ENCODE results near the gene JAG2.

DNA sequence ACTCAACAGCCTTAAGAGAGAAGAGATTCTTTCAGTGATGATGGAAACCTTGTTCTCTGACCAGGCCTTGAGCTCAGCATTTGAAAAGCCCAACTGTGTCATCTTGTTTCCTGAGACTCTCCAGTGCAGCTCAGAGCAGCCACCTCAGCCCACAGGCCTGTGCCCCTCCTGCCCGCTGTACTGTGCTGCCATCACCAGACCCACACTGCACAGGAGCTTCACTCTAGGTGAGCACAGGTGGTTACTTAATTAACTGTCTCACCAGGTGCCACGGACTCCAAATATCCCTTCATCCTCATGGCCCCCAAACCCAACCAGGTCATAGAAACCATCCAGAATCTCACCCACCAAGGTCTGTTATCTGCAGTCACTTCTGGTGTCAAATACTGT lies 51.3 kb downstream of the JAG2 start:
- TF ChIP-seq, protein P1, sequence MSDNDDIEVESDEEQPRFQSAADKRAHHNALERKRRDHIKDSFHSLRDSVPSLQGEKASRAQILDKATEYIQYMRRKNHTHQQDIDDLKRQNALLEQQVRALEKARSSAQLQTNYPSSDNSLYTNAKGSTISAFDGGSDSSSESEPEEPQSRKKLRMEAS (CRISPR knock-in tag; IDR thresholded peaks at IDR 0.05) = no peak
- TF ChIP-seq, protein P2, sequence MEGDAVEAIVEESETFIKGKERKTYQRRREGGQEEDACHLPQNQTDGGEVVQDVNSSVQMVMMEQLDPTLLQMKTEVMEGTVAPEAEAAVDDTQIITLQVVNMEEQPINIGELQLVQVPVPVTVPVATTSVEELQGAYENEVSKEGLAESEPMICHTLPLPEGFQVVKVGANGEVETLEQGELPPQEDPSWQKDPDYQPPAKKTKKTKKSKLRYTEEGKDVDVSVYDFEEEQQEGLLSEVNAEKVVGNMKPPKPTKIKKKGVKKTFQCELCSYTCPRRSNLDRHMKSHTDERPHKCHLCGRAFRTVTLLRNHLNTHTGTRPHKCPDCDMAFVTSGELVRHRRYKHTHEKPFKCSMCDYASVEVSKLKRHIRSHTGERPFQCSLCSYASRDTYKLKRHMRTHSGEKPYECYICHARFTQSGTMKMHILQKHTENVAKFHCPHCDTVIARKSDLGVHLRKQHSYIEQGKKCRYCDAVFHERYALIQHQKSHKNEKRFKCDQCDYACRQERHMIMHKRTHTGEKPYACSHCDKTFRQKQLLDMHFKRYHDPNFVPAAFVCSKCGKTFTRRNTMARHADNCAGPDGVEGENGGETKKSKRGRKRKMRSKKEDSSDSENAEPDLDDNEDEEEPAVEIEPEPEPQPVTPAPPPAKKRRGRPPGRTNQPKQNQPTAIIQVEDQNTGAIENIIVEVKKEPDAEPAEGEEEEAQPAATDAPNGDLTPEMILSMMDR (IDR thresholded peaks at IDR 0.05) = no peak
- TF ChIP-seq GRHL2 (CRISPR knock-in tag; IDR thresholded peaks at IDR 0.05; ENCODE audit: insufficient replicate concordance, severe bottlenecking) = no peak
- TF ChIP-seq, protein P3, sequence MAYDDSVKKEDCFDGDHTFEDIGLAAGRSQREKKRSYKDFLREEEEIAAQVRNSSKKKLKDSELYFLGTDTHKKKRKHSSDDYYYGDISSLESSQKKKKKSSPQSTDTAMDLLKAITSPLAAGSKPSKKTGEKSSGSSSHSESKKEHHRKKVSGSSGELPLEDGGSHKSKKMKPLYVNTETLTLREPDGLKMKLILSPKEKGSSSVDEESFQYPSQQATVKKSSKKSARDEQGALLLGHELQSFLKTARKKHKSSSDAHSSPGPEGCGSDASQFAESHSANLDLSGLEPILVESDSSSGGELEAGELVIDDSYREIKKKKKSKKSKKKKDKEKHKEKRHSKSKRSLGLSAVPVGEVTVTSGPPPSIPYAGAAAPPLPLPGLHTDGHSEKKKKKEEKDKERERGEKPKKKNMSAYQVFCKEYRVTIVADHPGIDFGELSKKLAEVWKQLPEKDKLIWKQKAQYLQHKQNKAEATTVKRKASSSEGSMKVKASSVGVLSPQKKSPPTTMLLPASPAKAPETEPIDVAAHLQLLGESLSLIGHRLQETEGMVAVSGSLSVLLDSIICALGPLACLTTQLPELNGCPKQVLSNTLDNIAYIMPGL (CRISPR knock-in tag; IDR thresholded peaks at IDR 0.05) = no peak
- TF ChIP-seq SOX15 (CRISPR knock-in tag; IDR thresholded peaks at IDR 0.05) = no peak
- TF ChIP-seq, protein P4, sequence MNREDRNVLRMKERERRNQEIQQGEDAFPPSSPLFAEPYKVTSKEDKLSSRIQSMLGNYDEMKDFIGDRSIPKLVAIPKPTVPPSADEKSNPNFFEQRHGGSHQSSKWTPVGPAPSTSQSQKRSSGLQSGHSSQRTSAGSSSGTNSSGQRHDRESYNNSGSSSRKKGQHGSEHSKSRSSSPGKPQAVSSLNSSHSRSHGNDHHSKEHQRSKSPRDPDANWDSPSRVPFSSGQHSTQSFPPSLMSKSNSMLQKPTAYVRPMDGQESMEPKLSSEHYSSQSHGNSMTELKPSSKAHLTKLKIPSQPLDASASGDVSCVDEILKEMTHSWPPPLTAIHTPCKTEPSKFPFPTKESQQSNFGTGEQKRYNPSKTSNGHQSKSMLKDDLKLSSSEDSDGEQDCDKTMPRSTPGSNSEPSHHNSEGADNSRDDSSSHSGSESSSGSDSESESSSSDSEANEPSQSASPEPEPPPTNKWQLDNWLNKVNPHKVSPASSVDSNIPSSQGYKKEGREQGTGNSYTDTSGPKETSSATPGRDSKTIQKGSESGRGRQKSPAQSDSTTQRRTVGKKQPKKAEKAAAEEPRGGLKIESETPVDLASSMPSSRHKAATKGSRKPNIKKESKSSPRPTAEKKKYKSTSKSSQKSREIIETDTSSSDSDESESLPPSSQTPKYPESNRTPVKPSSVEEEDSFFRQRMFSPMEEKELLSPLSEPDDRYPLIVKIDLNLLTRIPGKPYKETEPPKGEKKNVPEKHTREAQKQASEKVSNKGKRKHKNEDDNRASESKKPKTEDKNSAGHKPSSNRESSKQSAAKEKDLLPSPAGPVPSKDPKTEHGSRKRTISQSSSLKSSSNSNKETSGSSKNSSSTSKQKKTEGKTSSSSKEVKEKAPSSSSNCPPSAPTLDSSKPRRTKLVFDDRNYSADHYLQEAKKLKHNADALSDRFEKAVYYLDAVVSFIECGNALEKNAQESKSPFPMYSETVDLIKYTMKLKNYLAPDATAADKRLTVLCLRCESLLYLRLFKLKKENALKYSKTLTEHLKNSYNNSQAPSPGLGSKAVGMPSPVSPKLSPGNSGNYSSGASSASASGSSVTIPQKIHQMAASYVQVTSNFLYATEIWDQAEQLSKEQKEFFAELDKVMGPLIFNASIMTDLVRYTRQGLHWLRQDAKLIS (CRISPR knock-in tag; IDR thresholded peaks at IDR 0.05; ENCODE audit: borderline replicate concordance) = no peak

Data from WTC11 (cell line).